ENCODE measurements around the gene NFIB. TPM values are rescaled to one million over a fixed set of nuclear protein-coding genes. Genes with fewer than 3 reads are reported as not detected.

NFIB gene
- total RNA-seq, 1 donor from 2014 or later = 82.7 TPM

DNA sequence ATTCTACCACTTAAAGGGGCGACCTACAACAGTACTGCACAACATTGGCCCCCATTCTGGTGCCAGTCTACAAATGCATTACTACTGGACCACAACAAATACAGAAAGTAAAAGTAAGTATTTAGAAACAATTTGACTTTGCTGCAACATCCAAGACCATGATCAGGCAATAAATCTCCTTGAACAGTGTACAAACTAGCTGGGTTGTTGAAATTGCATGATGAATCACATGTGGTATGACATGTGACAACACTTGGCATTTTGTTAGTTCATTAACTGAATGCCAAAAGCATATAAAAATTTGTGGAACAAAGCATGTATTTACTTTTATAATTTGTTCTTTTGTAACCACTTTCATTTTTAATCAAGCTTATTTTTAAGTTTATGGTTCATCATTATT is 270.5 kb downstream of the NFIB start:
- DNase-seq (ENCODE audit: low read depth, low spot score) = no peak

DNA sequence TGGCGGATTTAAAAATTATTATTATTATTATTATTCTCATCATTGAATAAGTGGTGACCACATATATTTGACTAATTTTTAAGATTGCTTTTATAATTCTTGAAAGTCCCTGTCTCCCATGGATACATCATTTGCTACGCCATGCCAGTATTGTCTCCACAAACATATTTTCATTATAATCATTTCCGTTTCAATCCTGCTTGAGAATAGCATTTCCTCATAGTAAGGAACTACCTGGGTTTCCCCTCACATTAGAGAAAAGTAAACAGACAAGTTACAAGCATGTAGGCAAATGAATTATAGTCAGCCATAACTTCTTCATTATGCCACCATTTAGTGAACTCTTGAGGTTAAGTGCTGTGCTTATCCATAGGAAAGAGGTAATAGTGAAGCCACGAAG is 276.6 kb downstream of the NFIB start:
- DNase-seq (ENCODE audit: low read depth, low spot score) = no peak

DNA sequence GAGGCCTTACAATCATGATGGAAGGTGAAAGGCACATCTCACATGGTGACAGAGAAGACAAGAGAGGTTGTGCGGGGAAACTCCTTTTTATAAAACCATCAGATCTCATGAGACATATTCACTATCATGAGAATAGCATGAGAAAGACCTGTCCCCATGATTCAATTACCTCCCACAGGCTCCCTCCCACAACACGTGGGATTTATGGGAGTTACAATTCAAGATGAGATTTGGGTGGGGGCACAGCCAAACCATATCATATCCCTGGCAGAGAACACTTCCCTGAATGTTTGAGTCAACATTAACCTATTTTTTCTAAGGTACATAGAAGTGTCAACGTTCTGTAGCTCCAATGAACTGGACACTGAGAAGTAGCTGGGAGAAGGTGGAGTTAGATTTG is 280.9 kb downstream of the NFIB start:
- DNase-seq (ENCODE audit: low read depth, low spot score) = no peak

Data from pulmonary artery endothelial cell (primary cell).